ENCODE results near the gene DDI2.
A peak's percentile ranks its signal among the peaks of the same experiment; 100 is the strongest.
"Not testable (repeated sequence)": the region's sequence is repeated elsewhere in the genome, so short reads cannot be mapped to it uniquely, and the experiment has no call there.

DDI2 gene

GRCh38 chr1:15617173-15618076, at the start of gene DDI2:
Gene DDI2 (plus strand): TSS chr1:15617458. CDS start chr1:15617671, 213 bp downstream.
- DNase-seq (ENCODE audit: low read depth, low spot score) = peak; percentile 89
- peak within 1 kb of the TSS; percentile 96 for H3K27ac ChIP-seq

GRCh38 chr1:15568387-15569073, 48.7 kb upstream of the DDI2 start:
- no peak overlapping the region for H3K27ac ChIP-seq
- no peak for DNase-seq (ENCODE audit: low read depth, low spot score)

GRCh38 chr1:15570861-15571260, 46.4 kb upstream of the DDI2 start:
- H3K27ac ChIP-seq = no peak overlapping the region
- no peak for DNase-seq (ENCODE audit: low read depth, low spot score)

- no peak for DNase-seq (ENCODE audit: low read depth, low spot score)
- H3K27ac ChIP-seq = no peak overlapping the region
These were observed 46.0 kb upstream of the DDI2 start for GRCh38 chr1:15571266-15571665.

- DNase-seq (ENCODE audit: low read depth, low spot score) = no peak
- H3K27ac ChIP-seq = no peak overlapping the region
These were observed 43.8 kb upstream of the DDI2 start for GRCh38 chr1:15573477-15573876.

GRCh38 chr1:15574741-15575140, 42.5 kb upstream of the DDI2 start:
- H3K27ac ChIP-seq = no peak overlapping the region
- DNase-seq (ENCODE audit: low read depth, low spot score) = no peak

- DNase-seq (ENCODE audit: low read depth, low spot score) = no peak
- H3K27ac ChIP-seq = no peak overlapping the region
These were observed 41.6 kb upstream of the DDI2 start for GRCh38 chr1:15575549-15576150.

GRCh38 chr1:15577691-15578090, 39.6 kb upstream of the DDI2 start:
- DNase-seq (ENCODE audit: low read depth, low spot score) = no peak
- no peak overlapping the region for H3K27ac ChIP-seq

- no peak for DNase-seq (ENCODE audit: low read depth, low spot score)
- no peak overlapping the region for H3K27ac ChIP-seq
These were observed 38.2 kb upstream of the DDI2 start for GRCh38 chr1:15578921-15579682.

GRCh38 chr1:15579683-15580047, 37.6 kb upstream of the DDI2 start:
- DNase-seq (ENCODE audit: low read depth, low spot score) = no peak
- no peak overlapping the region for H3K27ac ChIP-seq

GRCh38 chr1:15583016-15583706, 34.1 kb upstream of the DDI2 start:
- DNase-seq (ENCODE audit: low read depth, low spot score) = no peak
- H3K27ac ChIP-seq = no peak overlapping the region

- no peak for DNase-seq (ENCODE audit: low read depth, low spot score)
- H3K27ac ChIP-seq = no peak within 1 kb of the TSS
These were observed 32.5 kb upstream of the DDI2 start, which contains the start of gene AGMAT for GRCh38 chr1:15584489-15585363. Gene AGMAT (minus strand): TSS chr1:15585051. CDS start chr1:15584967, 84 bp downstream.

- H3K27ac ChIP-seq = no peak overlapping the region
- peak; percentile 46 for DNase-seq (ENCODE audit: low read depth, low spot score)
These were observed 25.0 kb upstream of the DDI2 start for GRCh38 chr1:15592285-15592684.

GRCh38 chr1:15595809-15596617, 21.2 kb upstream of the DDI2 start:
- DNase-seq (ENCODE audit: low read depth, low spot score) = no peak
- no peak overlapping the region for H3K27ac ChIP-seq

- H3K27ac ChIP-seq = no peak overlapping the region
- no peak for DNase-seq (ENCODE audit: low read depth, low spot score)
These were observed 18.8 kb upstream of the DDI2 start for GRCh38 chr1:15598436-15598835.

- peak; percentile 90 for DNase-seq (ENCODE audit: low read depth, low spot score)
- peak overlapping the region; percentile 75 for H3K27ac ChIP-seq
These were observed 13.9 kb upstream of the DDI2 start for GRCh38 chr1:15603050-15603965.

GRCh38 chr1:15603966-15604282, 13.3 kb upstream of the DDI2 start:
- peak overlapping the region; percentile 75 for H3K27ac ChIP-seq
- DNase-seq (ENCODE audit: low read depth, low spot score) = not testable (repeated sequence)
